H1 (cell line): ENCODE measurements around the gene SH3RF3. TPM values are rescaled to one million over a fixed set of nuclear protein-coding genes. Genes with fewer than 3 reads are reported as not detected.

Source experiments
- CTCF ChIA-PET: fragments of 300-600 bp; sonication (Branson Sonifier 250); formaldehyde crosslinking; loops from one replicate; lab custom pipeline; 2021; ENCODE audit not compliant: partially characterized antibody; lab: Charles Lee
- POLR2A ChIA-PET: fragments of 300-600 bp; sonication (Branson Sonifier 250); formaldehyde crosslinking; loops from one replicate; lab custom pipeline; 2021; ENCODE audit warnings: inconsistent platforms; ENCODE audit not compliant: partially characterized antibody; lab: Charles Lee
- DNase-seq, 2 experiments: peaks; one replicate each; pipeline versions ENCODE4 v3.0.0 to v3.0.0-alpha.2; 2010 to 2022; ENCODE audit warnings: low spot score in 2 of 2, low read depth in 1 of 2, mixed read lengths in 1 of 2
- FAIRE-seq: peaks from 2 replicates; lab custom pipeline; 2011; peaks lifted over from hg19 to GRCh38; lab: Jason Lieb, UNC
- H2AFZ ChIP-seq: 2 replicates; pipeline ENCODE4 v1.8.1; 2012; ENCODE audit warnings: low read length, inconsistent platforms
- H2AK5ac ChIP-seq: 2 replicates; pipeline ENCODE4 v1.6.1; 2013; ENCODE audit warnings: low read depth, low read length
- H2BK120ac ChIP-seq: replicated peaks from 2 replicates; pipeline ENCODE3; 2013; ENCODE audit warnings: low read depth, low read length, inconsistent platforms
- H2BK12ac ChIP-seq: 2 replicates; pipeline ENCODE4 v1.6.1; 2013; ENCODE audit warnings: low read depth, low read length
- H2BK15ac ChIP-seq: 2 replicates; pipeline ENCODE4 v1.6.1; 2013; ENCODE audit warnings: low read length
- H2BK20ac ChIP-seq: 2 replicates; pipeline ENCODE4 v1.6.1; 2013; ENCODE audit warnings: low read length
- H2BK5ac ChIP-seq: 2 replicates; pipeline ENCODE4 v1.6.1; 2013; ENCODE audit warnings: low read depth, low read length
- H3K14ac ChIP-seq: 2 replicates; pipeline ENCODE4 v1.6.1; 2013; ENCODE audit warnings: inconsistent platforms; ENCODE audit not compliant: insufficient read length
- H3K18ac ChIP-seq: 2 replicates; pipeline ENCODE4 v1.6.1; 2013; ENCODE audit warnings: low read length; ENCODE audit errors: extremely low read depth
- H3K23ac ChIP-seq: 2 replicates; pipeline ENCODE4 v1.6.1; 2013; ENCODE audit warnings: inconsistent platforms; ENCODE audit not compliant: insufficient read length
- H3K23me2 ChIP-seq: 2 replicates; pipeline ENCODE4 v1.6.1; 2013; ENCODE audit warnings: low read depth, low read length
- H3K27ac ChIP-seq: 2 replicates; pipeline ENCODE4 v1.6.1; 2011; ENCODE audit warnings: low read depth, low read length, inconsistent platforms
- H3K27me3 ChIP-seq, 4 experiments: replicated peaks in 1 of 4; 1 replicate in 1 of 4; 2 replicates in 3 of 4; pipeline versions ENCODE4 v1.6.1 to v1.8.1; 2011 to 2013; ENCODE audit warnings: low read length in 3 of 4, mild to moderate bottlenecking in 3 of 4, inconsistent platforms in 2 of 4, mixed read lengths in 2 of 4, moderate library complexity in 1 of 4; ENCODE audit not compliant: control insufficient read depth in 3 of 4, insufficient read depth in 3 of 4; ENCODE audit errors: extremely low read depth in 1 of 4
- H3K36me3 ChIP-seq, 4 experiments: 2 replicates each; pipeline versions ENCODE4 v1.6.1 to v1.8.1; 2011 to 2013; ENCODE audit warnings: mild to moderate bottlenecking in 4 of 4, low read length in 3 of 4, moderate library complexity in 2 of 4, control low read depth in 1 of 4, inconsistent platforms in 1 of 4; ENCODE audit not compliant: insufficient read depth in 4 of 4, control insufficient read depth in 2 of 4
- H3K4ac ChIP-seq: replicated peaks from 2 replicates; pipeline ENCODE3; 2013; ENCODE audit warnings: low read length, low read depth, mixed read lengths, inconsistent platforms; ENCODE audit not compliant: insufficient read length
- H3K4me1 ChIP-seq, 4 experiments: replicated peaks in 1 of 4; 1 replicate in 1 of 4; 2 replicates in 3 of 4; pipeline versions ENCODE4 v1.6.1 to v1.8.1; 2011 to 2013; ENCODE audit warnings: low read length in 3 of 4, inconsistent platforms in 2 of 4, mixed read lengths in 1 of 4; ENCODE audit not compliant: insufficient read depth in 4 of 4, control insufficient read depth in 3 of 4
- H3K4me2 ChIP-seq, 2 experiments: 2 replicates each; pipeline versions ENCODE4 v1.6.1 to v1.8.1; 2011 to 2013; ENCODE audit warnings: low read depth in 2 of 2, low read length in 2 of 2, control low read depth in 1 of 2, inconsistent platforms in 1 of 2, mild to moderate bottlenecking in 1 of 2; ENCODE audit not compliant: insufficient read depth in 1 of 2
- H3K4me3 ChIP-seq, 4 experiments: fragments of 200-600, 300-600 bp in 1 of 4; sonication (generic), shearing (Covaris generic), sonication (Bioruptor Twin) in 1 of 4; 2 replicates each; pipeline versions ENCODE4 v1.5.1 to v1.8.1; 2011 to 2016; ENCODE audit warnings: low read length in 4 of 4, low read depth in 3 of 4, control low read depth in 2 of 4, inconsistent platforms in 2 of 4, mild to moderate bottlenecking in 2 of 4, mixed read lengths in 1 of 4, moderate library complexity in 1 of 4; ENCODE audit not compliant: insufficient read depth in 2 of 4; ENCODE audit errors: extremely low read depth in 1 of 4
- H3K56ac ChIP-seq: replicated peaks from 2 replicates; pipeline ENCODE3; 2013; ENCODE audit warnings: low read depth, mild to moderate bottlenecking, mixed read lengths, low read length, inconsistent platforms; ENCODE audit not compliant: insufficient read length
- H3K79me1 ChIP-seq: 2 replicates; pipeline ENCODE4 v1.6.1; 2013; ENCODE audit warnings: low read depth, low read length, control low read depth
- H3K79me2 ChIP-seq, 2 experiments: 2 replicates each; pipeline versions ENCODE4 v1.6.1 to v1.8.1; 2012 to 2013; ENCODE audit warnings: low read length in 2 of 2, mild to moderate bottlenecking in 2 of 2, inconsistent platforms in 1 of 2; ENCODE audit not compliant: insufficient read depth in 2 of 2, control insufficient read depth in 1 of 2
- H3K9ac ChIP-seq, 4 experiments: replicated peaks in 1 of 4; 1 replicate in 1 of 4; 2 replicates in 3 of 4; pipeline versions ENCODE4 v1.6.1 to v1.8.1; 2011 to 2013; ENCODE audit warnings: low read depth in 3 of 4, low read length in 3 of 4, control low read depth in 2 of 4, mild to moderate bottlenecking in 2 of 4, moderate library complexity in 2 of 4, inconsistent platforms in 1 of 4; ENCODE audit errors: extremely low read depth in 1 of 4
- H3K9me3 ChIP-seq, 2 experiments: 2 replicates each; pipeline versions ENCODE4 v1.6.1 to v1.8.1; 2012 to 2013; ENCODE audit warnings: mild to moderate bottlenecking in 2 of 2, moderate library complexity in 2 of 2, control low read depth in 1 of 2, inconsistent platforms in 1 of 2, low read depth in 1 of 2, low read length in 1 of 2, mixed read lengths in 1 of 2; ENCODE audit not compliant: insufficient read depth in 2 of 2
- H4K20me1 ChIP-seq, 2 experiments: replicated peaks in 1 of 2; 2 replicates each; pipeline versions ENCODE3 to v1.8.1; 2011 to 2013; ENCODE audit warnings: inconsistent platforms in 2 of 2, low read length in 2 of 2, mild to moderate bottlenecking in 1 of 2; ENCODE audit not compliant: insufficient read depth in 2 of 2, control insufficient read depth in 1 of 2
- H4K5ac ChIP-seq: 2 replicates; pipeline ENCODE4 v1.6.1; 2013; ENCODE audit warnings: low read length, low read depth, mixed read lengths, inconsistent platforms; ENCODE audit not compliant: insufficient read length
- H4K8ac ChIP-seq: 2 replicates; pipeline ENCODE4 v1.8.0; 2013; ENCODE audit warnings: mild to moderate bottlenecking, moderate library complexity, low read length, inconsistent platforms; ENCODE audit not compliant: insufficient read depth; ENCODE audit errors: extremely low read depth
- H4K91ac ChIP-seq: replicated peaks from 2 replicates; pipeline ENCODE3; 2013; ENCODE audit warnings: low read length, mixed read lengths, inconsistent platforms; ENCODE audit not compliant: insufficient read length
- ASH2L ChIP-seq: fragments of 200-600, 300-600 bp; sonication (generic); IDR thresholded peaks from one replicate; pipeline ENCODE4 v1.7.1; 2017; ENCODE audit warnings: low read length
- BRCA1 ChIP-seq: IDR thresholded peaks from 2 replicates; pipeline ENCODE4 v1.6.1; 2012; ENCODE audit warnings: low read depth, low read length, improper control_type of control experiment
- EZH2 ChIP-seq: fragments of 200-600 bp; sonication (generic); IDR thresholded peaks from 2 replicates; pipeline ENCODE4 v1.7.1; 2012; ENCODE audit warnings: low read depth, mild to moderate bottlenecking, moderate library complexity, low read length, inconsistent platforms; ENCODE audit not compliant: severe bottlenecking
- GABPA ChIP-seq: IDR thresholded peaks from 2 replicates; pipeline ENCODE4 v1.6.1; 2011; ENCODE audit warnings: mild to moderate bottlenecking, low read length, moderate library complexity, borderline replicate concordance; ENCODE audit not compliant: insufficient read depth
- HDAC6 ChIP-seq: IDR thresholded peaks from one replicate; pipeline ENCODE4 v1.7.1; 2012; ENCODE audit warnings: low read depth, mild to moderate bottlenecking, inconsistent platforms, low read length, moderate library complexity
- MAFK ChIP-seq: IDR thresholded peaks from 2 replicates; pipeline ENCODE4 v1.6.1; 2012; ENCODE audit warnings: low read depth, mild to moderate bottlenecking, improper control_type of control experiment, low read length
- NRF1 ChIP-seq: IDR thresholded peaks from 2 replicates; pipeline ENCODE4 v1.6.1; 2011; ENCODE audit warnings: mild to moderate bottlenecking, low read depth, low read length, improper control_type of control experiment
- PHF8 ChIP-seq: fragments of 200-600 bp; sonication (generic); conservative IDR thresholded peaks from 2 replicates; pipeline ENCODE4 v1.7.1; 2012; ENCODE audit warnings: low read depth, mild to moderate bottlenecking, inconsistent platforms, low read length, moderate library complexity
- RNF2 ChIP-seq: fragments of 200-900, 300-1000 bp; sonication (generic); IDR thresholded peaks from 2 replicates; pipeline ENCODE4 v1.7.1; 2016; ENCODE audit warnings: borderline replicate concordance, low read depth, mild to moderate bottlenecking, antibody characterized with exemption, low read length; ENCODE audit not compliant: poor library complexity, severe bottlenecking; ENCODE audit errors: missing control alignments
- SIN3A ChIP-seq, 2 experiments: IDR thresholded peaks in 1 of 2; conservative IDR thresholded peaks in 1 of 2; 2 replicates each; pipeline ENCODE4 v1.6.1; 2011 to 2012; ENCODE audit warnings: low read length in 2 of 2, improper control_type of control experiment in 1 of 2, low read depth in 1 of 2, mild to moderate bottlenecking in 1 of 2
- SIX5 ChIP-seq: IDR thresholded peaks from 2 replicates; pipeline ENCODE4 v1.6.1; 2011; ENCODE audit warnings: mild to moderate bottlenecking, low read depth, low read length
- SP2 ChIP-seq: IDR thresholded peaks from 2 replicates; pipeline ENCODE4 v1.6.1; 2012; ENCODE audit warnings: mild to moderate bottlenecking, low read length, inconsistent platforms
- SP4 ChIP-seq: IDR thresholded peaks from 2 replicates; pipeline ENCODE4 v1.6.1; 2012; ENCODE audit warnings: low read length, inconsistent platforms
- TAF1 ChIP-seq: IDR thresholded peaks from 2 replicates; pipeline ENCODE4 v1.6.1; 2011; ENCODE audit warnings: mild to moderate bottlenecking, low read depth, low read length
- WGBS, 2 experiments: shearing (Covaris generic) in 1 of 2; methylation state at CpG; one replicate each; pipeline versions ENCODE4 v1.1.6 to v1.1.7; 2013 to 2015; ENCODE audit warnings: low lambda C conversion rate in 2 of 2, mixed read lengths in 2 of 2, inconsistent platforms in 1 of 2, low coverage in 1 of 2, missing lambda C conversion rate in 1 of 2; ENCODE audit not compliant: insufficient replicate concordance in 2 of 2, insufficient coverage in 1 of 2, insufficient read length in 1 of 2; ENCODE audit errors: extremely low coverage in 1 of 2, missing lambda C conversion rate in 1 of 2; 5-methylcytosine and 5-hydroxymethylcytosine counted together
- polyA plus RNA-seq, 7 experiments: library from polyadenylated mRNA; depleted of rRNA in 3 of 7; stranded (reverse) in 5 of 7; unstranded in 2 of 7; fragments of >200 nt in 5 of 7; fragments of 200-250 nt in 2 of 7; gene quantifications; 1 replicate in 5 of 7; 2 replicates in 1 of 7; 4 replicates in 1 of 7; pipeline versions ENCODE4 v1.2.1 to v1.2.3, GENCODE V29; 2011 to 2013; ENCODE audit warnings: missing spikeins in 2 of 7, mixed read lengths in 2 of 7
- total RNA-seq: library from RNA; stranded (reverse); fragmentation: NEBNext Ultra II Directional; extraction: Animal tissue kit (Norgen Biotek cat#: 25700); gene quantifications from 2 replicates; pipeline ENCODE4 v1.2.1, GENCODE V29; 2021

Gene SH3RF3
- total and polyA plus RNA-seq, 2 of the 8 experiments (the other 6 are each of a cell fraction or from before 2014, with no cell fraction given), result 0.11 to 0.65 TPM

DNA sequence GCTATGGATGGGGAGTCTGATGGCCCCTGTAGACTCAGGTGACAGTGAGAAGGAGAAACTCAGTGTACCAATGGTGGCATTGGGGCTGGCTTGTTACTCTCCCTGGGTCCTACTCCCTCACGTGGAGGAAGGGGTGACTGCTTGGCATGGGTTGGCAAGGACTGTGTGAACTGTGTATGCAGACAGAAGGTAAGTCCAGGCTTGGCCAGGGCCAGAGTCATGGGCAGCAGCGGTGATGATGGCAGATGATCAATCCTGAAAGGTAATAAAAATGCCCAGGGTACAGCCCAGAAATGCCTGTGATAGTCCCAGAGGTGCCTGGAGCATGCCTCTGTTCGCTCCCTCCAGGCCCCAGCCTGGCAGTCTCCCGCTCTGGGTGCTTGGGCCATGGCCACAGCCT, 153.9 kb downstream of the SH3RF3 start:
- Histone ChIP-seq H3K79me2 (no peaks in the 10 kb centered on the region), H2BK120ac (no peak overlapping the region), H2BK12ac (no peak overlapping the region), H4K5ac (no peak overlapping the region), H2AFZ (no peak overlapping the region), H3K27ac (no peak overlapping the region), H3K9me3 (no peaks in the 10 kb centered on the region), H3K27me3 (no peaks in the 10 kb centered on the region), H3K18ac (no peak overlapping the region), H2BK5ac (no peak overlapping the region), H3K56ac (no peak overlapping the region), H4K91ac (no peak overlapping the region), H3K36me3 (no peaks in the 10 kb centered on the region), H2BK15ac (0 out of 2 replicates have a peak overlapping the region, but pooled peaks have one; percentile 8), H2BK20ac (no peak overlapping the region), H2AK5ac (no peak overlapping the region), H3K4ac (no peak overlapping the region), H3K23me2 (no peaks in the 10 kb centered on the region), H3K4me1 (peaks cover 0 to 5% (median 4%) of the 10 kb centered on the region in 4 experiments; a peak in 5 of 7 replicates), H4K20me1 (no peaks in the 10 kb centered on the region), H3K4me2 (no peak overlapping the region), H4K8ac (no peak overlapping the region), H3K9ac (no peak overlapping the region), H3K4me3 (no peak overlapping the region), H3K14ac (no peak overlapping the region), H3K23ac (no peak overlapping the region), H3K79me1 (no peaks in the 10 kb centered on the region)
- DNase-seq (no peak), FAIRE-seq (no peak)
- ChIA-PET POLR2A (interaction anchor here (0.7 kb wide), 1 partner anchor 54 kb away, joined by 3 read pairs; no protein-coding TSS in a partner anchor), CTCF (interaction anchor here (1.4 to 2.7 kb wide), 4 partner anchors 11 to 59 kb away, joined by 3 to 13 read pairs (median 8); no protein-coding TSS in a partner anchor)
- TF ChIP-seq NRF1, result no peak
- TF ChIP-seq PHF8, result no peak
- TF ChIP-seq EZH2, result no peak
- TF ChIP-seq SP2, result no peak
- TF ChIP-seq TAF1, result no peak
- TF ChIP-seq SP4, result no peak
- TF ChIP-seq HDAC6, result no peak
- TF ChIP-seq RNF2, result no peak
- TF ChIP-seq BRCA1, result no peak
- TF ChIP-seq ASH2L, result no peak
- TF ChIP-seq MAFK, result no peak
- TF ChIP-seq SIN3A (conservative IDR thresholded peaks at IDR 0.05 in 1 of 2, IDR thresholded peaks at IDR 0.05 in 1 of 2; ENCODE audit: low read depth in 1 of 2, low read length in 2 of 2), result no peak
- TF ChIP-seq SIX5, result no peak
- TF ChIP-seq GABPA, result no peak
- 91% methylated on average over 4 of the region's 4 CpGs; no CpG with 5 or more reads in 1 of the 2 experiments for WGBS, 2 experiments
